Measurements from ENCODE around the gene POLRMT.

The POLRMT gene

DNA sequence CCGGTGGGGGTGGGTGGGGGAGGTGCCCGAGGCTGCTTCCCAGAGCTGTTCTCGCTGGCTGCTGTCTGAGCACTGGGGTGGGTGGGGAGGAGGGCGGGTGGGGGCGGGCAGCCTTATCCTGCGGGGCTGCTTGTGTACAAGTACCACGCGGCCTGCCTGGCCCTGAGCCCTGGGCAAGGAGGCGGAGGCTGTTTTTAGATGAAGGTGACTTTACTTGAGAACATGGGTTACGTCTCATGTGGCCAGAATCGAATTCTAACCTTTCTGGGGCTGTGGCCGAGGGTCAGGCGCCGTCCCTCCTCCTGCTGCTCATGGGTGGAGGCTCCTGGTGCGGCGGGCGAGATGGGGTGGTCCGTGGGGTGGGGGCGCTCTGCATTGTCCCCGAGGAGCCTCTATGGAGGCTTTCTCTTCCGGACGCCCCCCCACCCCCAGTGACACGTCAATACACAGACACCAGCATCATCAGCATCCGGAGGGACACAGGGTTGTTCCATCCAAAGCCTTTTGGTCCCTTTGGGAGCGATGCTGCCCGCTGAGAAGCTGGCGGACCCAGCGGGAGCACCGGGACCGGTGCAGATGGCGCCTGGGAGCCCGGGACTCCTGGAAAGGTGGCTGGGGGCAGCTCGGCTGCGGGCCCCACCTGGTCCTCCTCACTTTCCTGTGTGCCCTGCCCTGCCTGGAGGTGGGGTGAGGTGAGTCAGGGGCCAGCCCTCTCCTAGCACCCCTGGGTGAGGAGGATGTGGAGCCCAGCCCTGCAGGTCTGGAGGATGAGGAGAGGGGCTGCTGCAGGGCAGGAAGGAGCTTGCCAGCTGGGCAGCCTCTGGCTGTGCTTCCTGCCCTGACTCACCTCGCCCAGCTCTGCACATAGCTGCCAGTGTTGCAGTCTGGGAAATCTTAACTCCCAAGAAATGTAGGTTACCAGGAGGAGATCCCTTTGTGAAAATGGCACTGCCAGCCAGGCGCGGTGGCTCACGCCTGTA lies 57.5 kb downstream of the POLRMT start:
- Mint-ChIP-seq H3K36me3 (peaks cover 6% of the 10 kb centered on the region), H3K9me3 (no peaks in the 10 kb centered on the region), H3K4me3 (peak overlapping the region; percentile 8), H3K4me1 (peaks cover 27% of the 10 kb centered on the region), H3K27ac (no peak overlapping the region), H3K27me3 (no peaks in the 10 kb centered on the region)
- DNase-seq (ENCODE audit: low spot score in 2 of 2) (no peak), ATAC-seq (ENCODE audit: low read depth) (no peak)

DNA sequence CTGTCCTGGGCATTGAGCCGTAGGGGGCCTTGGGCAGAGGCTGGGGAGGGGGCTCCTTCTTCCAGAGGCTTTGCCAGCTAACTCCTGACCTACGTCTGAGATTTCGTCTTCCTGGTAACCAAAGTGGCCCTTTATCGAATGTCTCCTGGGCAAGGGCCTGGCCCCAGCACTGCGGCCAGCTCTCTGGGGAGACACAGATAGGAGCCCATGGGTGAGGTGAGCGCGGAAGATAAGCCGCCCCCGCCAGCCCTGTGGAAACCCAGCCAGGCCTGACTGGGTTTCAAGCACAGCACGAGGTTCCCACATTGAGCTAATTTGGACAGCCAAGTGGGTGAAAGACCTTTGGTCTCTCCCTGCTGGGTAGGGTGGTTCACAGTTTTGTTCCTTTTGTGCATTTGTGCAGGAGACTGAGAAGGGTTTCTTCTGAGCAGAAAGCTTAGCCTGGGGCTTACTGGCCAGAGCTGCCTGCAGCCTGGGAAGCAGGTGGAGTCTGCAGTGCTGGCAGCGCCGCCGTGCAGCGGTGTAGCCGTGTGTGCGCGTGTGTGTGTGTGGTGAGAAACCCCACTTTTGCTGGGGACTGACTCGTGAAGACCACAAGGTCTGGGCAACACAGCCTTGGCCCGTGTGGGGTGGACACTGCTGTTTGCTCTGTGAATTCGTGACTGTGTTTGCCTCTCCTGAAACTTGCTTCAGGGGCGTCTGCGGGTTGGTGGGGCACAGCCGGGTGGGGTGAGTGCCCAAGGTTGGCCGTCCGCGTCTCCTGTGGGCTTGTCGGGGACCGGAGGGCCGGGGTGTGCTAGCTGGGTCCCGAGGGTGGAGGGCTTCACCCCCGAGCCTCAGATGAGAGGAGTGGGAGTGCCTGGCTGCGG lies 58.4 kb downstream of the POLRMT start:
- H3K4me1 Mint-ChIP-seq: peaks cover 26% of the 10 kb centered on the region
- H3K27me3 Mint-ChIP-seq: no peaks in the 10 kb centered on the region
- no peak for ATAC-seq (ENCODE audit: low read depth)
- H3K27ac Mint-ChIP-seq: peak overlapping the region; percentile 18
- peak in 1 of 2 donors; percentile 34 for DNase-seq (ENCODE audit: low spot score in 2 of 2)
- H3K9me3 Mint-ChIP-seq: no peaks in the 10 kb centered on the region
- H3K4me3 Mint-ChIP-seq: peak overlapping the region; percentile 73
- H3K36me3 Mint-ChIP-seq: peaks cover 5% of the 10 kb centered on the region

DNA sequence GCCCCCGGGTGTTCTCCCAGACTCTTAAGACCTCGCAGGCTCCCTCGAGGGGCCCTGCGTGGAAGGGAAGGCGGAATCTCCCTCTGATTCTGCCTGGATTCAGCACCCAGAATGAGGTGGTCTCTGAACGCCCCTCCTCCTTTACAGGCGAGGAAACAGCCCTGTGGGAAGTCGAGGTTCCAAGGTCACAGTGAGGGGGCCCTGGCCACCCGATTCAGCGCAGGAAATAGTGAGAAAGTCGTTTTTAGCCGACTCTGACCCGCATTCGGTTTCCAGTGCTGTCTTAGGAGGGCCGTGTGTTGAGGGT lies 59.9 kb downstream of the POLRMT start:
- H3K9me3 Mint-ChIP-seq: no peaks in the 10 kb centered on the region
- H3K36me3 Mint-ChIP-seq: peaks cover 5% of the 10 kb centered on the region
- no peaks in the 10 kb centered on the region for H3K27me3 Mint-ChIP-seq
- DNase-seq (ENCODE audit: low spot score in 2 of 2): no peak
- ATAC-seq (ENCODE audit: low read depth): no peak
- H3K4me1 Mint-ChIP-seq: peaks cover 27% of the 10 kb centered on the region
- H3K4me3 Mint-ChIP-seq: peak overlapping the region; percentile 77
- no peak overlapping the region for H3K27ac Mint-ChIP-seq

DNA sequence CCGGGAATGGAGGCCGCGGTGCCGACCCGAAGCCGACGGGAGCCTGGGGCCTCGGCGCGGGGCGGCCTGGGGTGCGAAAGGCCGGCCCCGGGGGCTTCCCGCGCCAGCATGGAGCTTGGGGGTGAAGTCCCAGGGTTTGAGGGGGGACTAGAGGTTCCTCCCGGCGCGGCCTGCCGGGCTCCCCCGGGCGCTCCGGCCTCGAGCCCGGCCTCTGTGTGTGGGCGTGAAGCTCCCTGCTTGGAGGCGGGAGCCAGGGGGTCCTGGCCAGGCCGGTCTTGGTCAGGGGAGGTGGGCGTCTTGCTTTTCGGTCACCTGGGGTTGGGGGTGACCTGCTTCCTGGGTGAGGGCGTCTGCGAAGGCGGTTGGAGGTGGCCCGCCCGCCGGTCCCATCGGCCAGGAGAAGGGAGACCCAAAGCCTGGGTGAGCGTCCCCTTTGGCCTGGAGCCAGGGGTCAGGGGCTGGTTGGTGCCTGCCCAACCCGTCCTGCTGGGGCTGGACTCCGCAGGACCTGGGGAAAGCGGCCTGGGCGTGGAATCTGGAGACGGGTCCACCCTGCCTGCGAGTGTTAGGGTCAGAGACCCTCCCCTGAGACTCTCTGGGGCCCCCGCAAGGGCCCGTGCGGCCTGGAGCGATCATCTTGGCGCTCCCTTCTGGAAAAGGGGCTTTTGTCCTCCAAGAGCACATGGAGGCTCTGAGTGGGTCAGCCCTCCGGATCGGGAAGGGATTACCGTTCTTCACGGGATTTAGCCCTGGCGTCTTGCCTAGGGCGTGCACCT lies 60.4 kb downstream of the POLRMT start:
- Mint-ChIP-seq H3K36me3 (peaks cover 3% of the 10 kb centered on the region), H3K9me3 (no peaks in the 10 kb centered on the region), H3K4me3 (peak overlapping the region; percentile 96), H3K4me1 (peaks cover 27% of the 10 kb centered on the region), H3K27me3 (no peaks in the 10 kb centered on the region), H3K27ac (peak overlapping the region; percentile 90)
- ATAC-seq (ENCODE audit: low read depth): peak; percentile 12
- peak in 1 of 2 donors; percentile 34 for DNase-seq (ENCODE audit: low spot score in 2 of 2)

DNA sequence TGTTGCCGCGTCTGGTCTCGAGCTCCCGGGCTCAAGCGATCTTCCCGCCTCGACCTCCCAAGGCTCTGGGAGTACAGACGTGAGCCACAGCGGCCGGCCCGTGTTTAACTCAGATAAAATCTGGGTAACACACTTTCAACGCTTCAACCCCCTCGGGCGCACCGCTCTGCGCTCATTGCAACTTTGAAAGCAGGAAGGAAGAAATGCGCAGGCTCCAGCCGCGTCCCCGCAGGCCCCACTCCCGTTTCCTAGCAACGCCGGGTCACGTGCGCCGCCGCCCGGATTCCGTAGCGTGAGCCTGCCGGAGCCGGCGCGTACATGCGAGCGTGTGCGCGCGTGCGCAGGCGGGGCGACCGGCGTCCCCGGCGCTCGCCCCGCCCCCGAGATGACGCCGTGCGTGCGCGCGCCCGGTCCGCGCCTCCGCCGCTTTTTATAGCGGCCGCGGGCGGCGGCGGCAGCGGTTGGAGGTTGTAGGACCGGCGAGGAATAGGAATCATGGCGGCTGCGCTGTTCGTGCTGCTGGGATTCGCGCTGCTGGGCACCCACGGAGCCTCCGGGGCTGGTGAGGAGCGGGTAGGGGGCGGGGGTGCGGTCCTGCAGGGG lies 61.1 kb downstream of the POLRMT start, which contains the start of gene BSG:
BSG (plus strand) TSS at position 457 of the 603 bp plus-strand sequence; CDS start at position 496, 39 bp downstream.
- DNase-seq (ENCODE audit: low spot score in 2 of 2): peak; percentile 95
- peaks cover 3% of the 10 kb centered on the region for H3K36me3 Mint-ChIP-seq
- H3K4me1 Mint-ChIP-seq: peaks cover 27% of the 10 kb centered on the region
- peak; percentile 87 for ATAC-seq (ENCODE audit: low read depth)
- peak within 1 kb of the TSS; percentile 90 for H3K27ac Mint-ChIP-seq
- H3K27me3 Mint-ChIP-seq: no peaks in the 10 kb centered on the region
- H3K9me3 Mint-ChIP-seq: no peaks in the 10 kb centered on the region
- H3K4me3 Mint-ChIP-seq: peak within 1 kb of the TSS; percentile 96

DNA sequence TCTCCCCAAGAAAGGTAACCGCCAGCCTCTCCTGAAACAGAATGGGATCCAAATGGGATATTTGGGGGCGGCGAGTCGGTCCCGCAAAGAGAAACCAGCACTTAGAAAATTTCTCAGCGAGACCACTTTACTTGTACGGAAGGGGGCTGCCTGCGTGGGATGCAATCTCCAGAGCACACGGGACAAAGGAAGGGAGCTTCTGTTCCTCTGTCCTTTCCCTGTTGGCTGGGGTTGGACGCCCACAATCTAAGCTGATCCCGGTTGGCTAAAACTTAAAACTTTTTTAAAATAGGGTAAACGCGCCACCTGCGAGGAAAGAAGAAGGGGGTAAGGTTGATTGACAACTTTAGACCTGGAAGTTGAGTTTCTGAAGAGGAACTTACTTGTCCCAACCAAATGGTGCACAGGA lies 61.8 kb downstream of the POLRMT start:
- peaks cover 23% of the 10 kb centered on the region for H3K4me1 Mint-ChIP-seq
- H3K9me3 Mint-ChIP-seq: no peaks in the 10 kb centered on the region
- no peaks in the 10 kb centered on the region for H3K27me3 Mint-ChIP-seq
- DNase-seq (ENCODE audit: low spot score in 2 of 2) (no peak), ATAC-seq (ENCODE audit: low read depth) (peak; percentile 17)
- H3K36me3 Mint-ChIP-seq: peaks cover 2% of the 10 kb centered on the region
- peak overlapping the region; percentile 90 for H3K27ac Mint-ChIP-seq
- H3K4me3 Mint-ChIP-seq: peak overlapping the region; percentile 96

DNA sequence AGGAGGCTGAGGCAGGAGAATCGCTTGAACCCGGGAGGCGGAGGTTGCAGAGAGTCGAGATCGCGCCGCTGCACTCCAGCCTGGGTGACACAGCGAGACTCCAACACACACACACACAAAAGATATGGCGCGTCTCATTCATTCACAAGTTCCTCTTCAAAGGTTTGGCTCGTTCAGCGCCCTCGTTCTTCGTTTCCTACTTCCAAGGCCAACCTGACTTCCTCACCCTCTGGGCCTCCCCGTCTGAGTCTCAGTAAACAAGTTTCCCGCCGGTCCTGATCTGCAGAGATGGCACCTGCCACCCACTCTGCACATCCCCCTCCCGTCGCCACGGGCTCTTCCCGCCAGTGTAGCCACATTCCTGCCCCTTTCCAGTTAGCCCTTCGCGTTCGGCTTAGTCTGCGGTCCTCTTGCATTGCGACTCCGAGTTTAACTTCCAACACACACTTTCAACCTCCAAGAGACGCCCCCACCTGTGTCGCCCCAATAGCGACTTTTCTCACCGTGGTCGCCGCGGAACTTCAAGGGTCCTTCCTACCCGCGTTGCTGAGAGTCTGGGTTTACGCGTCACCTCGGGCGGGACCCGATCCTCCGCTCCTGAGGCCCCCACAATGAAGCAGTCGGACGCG lies 62.3 kb downstream of the POLRMT start:
- H3K27me3 Mint-ChIP-seq: no peaks in the 10 kb centered on the region
- peak; percentile 15 for ATAC-seq (ENCODE audit: low read depth)
- no peaks in the 10 kb centered on the region for H3K9me3 Mint-ChIP-seq
- DNase-seq (ENCODE audit: low spot score in 2 of 2): peak in 1 of 2 donors; percentile 32
- peak overlapping the region; percentile 96 for H3K4me3 Mint-ChIP-seq
- peak overlapping the region; percentile 2 for H3K27ac Mint-ChIP-seq
- peaks cover 2% of the 10 kb centered on the region for H3K36me3 Mint-ChIP-seq
- peaks cover 22% of the 10 kb centered on the region for H3K4me1 Mint-ChIP-seq

DNA sequence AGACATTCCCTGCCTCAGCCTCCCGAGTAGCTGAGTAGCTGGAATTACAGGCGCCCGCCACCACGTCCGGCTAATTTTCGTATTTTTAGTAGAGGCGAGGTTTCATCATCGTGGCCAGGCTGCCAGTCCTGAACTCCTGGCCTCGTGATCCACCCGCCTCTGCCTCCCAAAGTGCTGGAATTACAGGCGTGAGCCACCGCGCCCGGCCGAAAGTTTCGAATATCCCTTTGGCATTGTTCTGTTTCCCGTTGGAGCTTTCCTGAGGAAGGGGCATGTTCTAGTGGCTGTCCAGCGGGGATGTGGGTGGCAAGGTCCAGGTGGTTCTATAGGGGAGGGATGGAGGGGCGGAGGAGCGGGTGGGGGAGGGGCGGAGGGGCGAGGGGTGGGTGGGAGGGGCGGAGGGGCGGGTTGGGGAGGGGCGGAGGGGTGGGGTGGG lies 63.1 kb downstream of the POLRMT start:
- peaks cover 20% of the 10 kb centered on the region for H3K4me1 Mint-ChIP-seq
- DNase-seq (ENCODE audit: low spot score in 2 of 2): no peak
- H3K36me3 Mint-ChIP-seq: peaks cover 2% of the 10 kb centered on the region
- H3K4me3 Mint-ChIP-seq: peak overlapping the region; percentile 47
- ATAC-seq (ENCODE audit: low read depth): no peak
- H3K27me3 Mint-ChIP-seq: no peaks in the 10 kb centered on the region
- no peak overlapping the region for H3K27ac Mint-ChIP-seq
- H3K9me3 Mint-ChIP-seq: no peaks in the 10 kb centered on the region

DNA sequence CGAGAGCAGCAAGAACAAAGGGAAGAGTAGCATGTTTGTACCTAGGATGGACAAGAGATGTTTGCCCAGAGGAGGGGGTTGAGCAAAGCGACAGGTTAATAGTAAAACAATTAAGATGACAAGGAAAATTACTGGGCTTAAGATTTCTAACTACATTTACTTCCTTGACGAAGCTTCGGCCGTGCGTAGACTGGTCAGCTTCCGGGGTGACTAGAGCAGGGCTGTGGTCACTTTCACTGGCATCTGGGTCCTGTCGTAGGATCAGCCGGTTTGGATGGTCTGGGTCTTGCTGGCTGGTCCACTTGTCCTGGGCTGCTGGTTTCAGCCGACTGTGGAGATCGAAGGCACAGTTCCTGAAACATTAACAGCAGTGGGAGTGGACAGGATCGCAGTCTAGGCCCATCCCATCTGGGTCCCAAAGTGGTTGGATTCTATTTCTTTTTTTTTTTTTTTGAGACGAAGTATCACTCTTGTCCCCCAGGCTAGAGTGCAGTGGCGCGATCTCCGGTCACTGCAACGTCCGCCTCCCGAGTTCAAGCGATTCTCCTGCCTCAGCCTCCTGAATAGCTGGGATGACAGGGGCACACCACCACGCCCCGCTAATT lies 65.9 kb downstream of the POLRMT start:
- H3K4me3 Mint-ChIP-seq: no peak overlapping the region
- no peaks in the 10 kb centered on the region for H3K27me3 Mint-ChIP-seq
- no peak for DNase-seq (ENCODE audit: low spot score in 2 of 2)
- H3K27ac Mint-ChIP-seq: no peak overlapping the region
- ATAC-seq (ENCODE audit: low read depth): no peak
- H3K36me3 Mint-ChIP-seq: peaks cover under 1% of the 10 kb centered on the region
- peaks cover 7% of the 10 kb centered on the region for H3K4me1 Mint-ChIP-seq
- H3K9me3 Mint-ChIP-seq: no peaks in the 10 kb centered on the region
